ENCODE data around the gene TMEM255B. TPM values are rescaled to one million over a fixed set of nuclear protein-coding genes. Genes with fewer than 3 reads are reported as not detected.
A peak's percentile ranks its signal among the peaks of the same experiment; 100 is the strongest.

TMEM255B gene
- total RNA-seq, 8 experiments from 2014 or later: 0.05 to 2.7 (median 0.52) TPM

- 33 to 100% (median 77%) methylated on average over 3 to 12 of the region's 33 CpGs; no CpG with 5 or more reads in 2 of the 10 experiments for WGBS, 10 experiments
- no peak overlapping the region for H3K27ac ChIP-seq
- in situ Hi-C loops (cut with MboI; ENCODE audit: low pct_unique_long_range_greater_than_20kb in 2 of 9, low sequenced_read_pairs in 9 of 9, unreplicated experiment in 9 of 9): no loop called here
- no peak for ATAC-seq (replicated peaks in 6 of 8)
- H3K4me3 ChIP-seq: no peak overlapping the region
- peaks cover 6 to 11% of the 10 kb centered on the region in 2 donors for H3K4me1 ChIP-seq (replicated peaks in 1 of 2)
Observed at GRCh38 chr13:113855012-113855921, 96.2 kb downstream of the TMEM255B start.

- in situ Hi-C loops (cut with MboI; ENCODE audit: low pct_unique_long_range_greater_than_20kb in 2 of 9, low sequenced_read_pairs in 9 of 9, unreplicated experiment in 9 of 9): no loop called here
- 50 to 100% (median 93%) methylated on average over 1 to 15 of the region's 25 CpGs; no CpG with 5 or more reads in 2 of the 10 experiments for WGBS, 10 experiments
- Histone ChIP-seq H3K27ac (no peak overlapping the region), H3K4me3 (no peak overlapping the region), H3K4me1 (replicated peaks in 1 of 2) (peaks cover 6 to 11% of the 10 kb centered on the region in 2 donors)
- no peak for ATAC-seq (replicated peaks in 6 of 8)
Observed at GRCh38 chr13:113855931-113856715, 97.1 kb downstream of the TMEM255B start.

- in situ Hi-C loops (cut with MboI; ENCODE audit: low pct_unique_long_range_greater_than_20kb in 2 of 9, low sequenced_read_pairs in 9 of 9, unreplicated experiment in 9 of 9): no loop called here
- H3K4me1 ChIP-seq (replicated peaks in 1 of 2): peaks cover 6 to 12% of the 10 kb centered on the region in 2 donors
- 18 to 97% (median 79%) methylated on average over 2 to 4 of the region's 9 CpGs; no CpG with 5 or more reads in 4 of the 10 experiments for WGBS, 10 experiments
- no peak overlapping the region for H3K4me3 ChIP-seq
- peak in 3 of 8 experiments; percentile 50 to 75 (median 70) for ATAC-seq (replicated peaks in 6 of 8)
- no peak overlapping the region for H3K27ac ChIP-seq
Observed at GRCh38 chr13:113856716-113857065, 97.7 kb downstream of the TMEM255B start.

- in situ Hi-C loops (cut with MboI; ENCODE audit: low pct_unique_long_range_greater_than_20kb in 2 of 9, low sequenced_read_pairs in 9 of 9, unreplicated experiment in 9 of 9): no loop called here
- 20 to 97% (median 63%) methylated on average over 1 to 11 of the region's 20 CpGs; no CpG with 5 or more reads in 2 of the 10 experiments for WGBS, 10 experiments
- ATAC-seq (replicated peaks in 6 of 8): no peak
- Histone ChIP-seq H3K4me3 (no peak overlapping the region), H3K4me1 (replicated peaks in 1 of 2) (peaks cover 11 to 22% of the 10 kb centered on the region in 2 donors), H3K27ac (no peak overlapping the region)
Observed at GRCh38 chr13:113857531-113858195, 98.6 kb downstream of the TMEM255B start.

GRCh38 chr13:113859311-113860050, 100.5 kb downstream of the TMEM255B start:
- Histone ChIP-seq H3K4me1 (replicated peaks in 1 of 2) (peaks cover 13 to 19% of the 10 kb centered on the region in 2 donors), H3K27ac (no peak overlapping the region), H3K4me3 (no peak overlapping the region)
- no peak for ATAC-seq (replicated peaks in 6 of 8)
- in situ Hi-C loops (cut with MboI; ENCODE audit: low pct_unique_long_range_greater_than_20kb in 2 of 9, low sequenced_read_pairs in 9 of 9, unreplicated experiment in 9 of 9): no loop called here
- WGBS, 10 experiments: 75 to 100% (median 100%) methylated on average over 1 to 2 of the region's 4 CpGs; no CpG with 5 or more reads in 4 of the 10 experiments

- no peak for ATAC-seq (replicated peaks in 6 of 8)
- in situ Hi-C loops (cut with MboI; ENCODE audit: low pct_unique_long_range_greater_than_20kb in 2 of 9, low sequenced_read_pairs in 9 of 9, unreplicated experiment in 9 of 9): no loop called here
- 0 to 100% (median 67%) methylated on average over 1 to 5 of the region's 12 CpGs; no CpG with 5 or more reads in 3 of the 10 experiments for WGBS, 10 experiments
- no peak overlapping the region for H3K4me3 ChIP-seq
- H3K4me1 ChIP-seq (replicated peaks in 1 of 2): peaks cover 15 to 18% of the 10 kb centered on the region in 2 donors
- H3K27ac ChIP-seq: no peak overlapping the region
Observed at GRCh38 chr13:113860051-113860664, 101.1 kb downstream of the TMEM255B start.

- 62 to 92% (median 80%) methylated on average over 4 to 7 of the region's 15 CpGs; no CpG with 5 or more reads in 6 of the 10 experiments for WGBS, 10 experiments
- no peak for ATAC-seq (replicated peaks in 6 of 8)
- in situ Hi-C loops (cut with MboI; ENCODE audit: low pct_unique_long_range_greater_than_20kb in 2 of 9, low sequenced_read_pairs in 9 of 9, unreplicated experiment in 9 of 9): no loop called here
- Histone ChIP-seq H3K4me3 (no peak overlapping the region), H3K4me1 (replicated peaks in 1 of 2) (peaks cover 15 to 18% of the 10 kb centered on the region in 2 donors), H3K27ac (no peak overlapping the region)
Observed at GRCh38 chr13:113860665-113861432, 101.8 kb downstream of the TMEM255B start.

- peaks cover 15 to 18% of the 10 kb centered on the region in 2 donors for H3K4me1 ChIP-seq (replicated peaks in 1 of 2)
- in situ Hi-C loops (cut with MboI; ENCODE audit: low pct_unique_long_range_greater_than_20kb in 2 of 9, low sequenced_read_pairs in 9 of 9, unreplicated experiment in 9 of 9): no loop called here
- no peak for ATAC-seq (replicated peaks in 6 of 8)
- 59 to 100% (median 80%) methylated on average over 1 to 9 of the region's 12 CpGs; no CpG with 5 or more reads in 3 of the 10 experiments for WGBS, 10 experiments
- H3K4me3 ChIP-seq: no peak overlapping the region
- no peak overlapping the region for H3K27ac ChIP-seq
Observed at GRCh38 chr13:113861433-113862030, 102.5 kb downstream of the TMEM255B start.

GRCh38 chr13:113862191-113862930, 103.3 kb downstream of the TMEM255B start:
- Histone ChIP-seq H3K4me3 (peak overlapping the region; percentile 51 to 78 (median 55)), H3K27ac (no peak overlapping the region), H3K4me1 (replicated peaks in 1 of 2) (peaks cover 15 to 18% of the 10 kb centered on the region in 2 donors)
- 65 to 100% (median 93%) methylated on average over 1 to 7 of the region's 31 CpGs; no CpG with 5 or more reads in 3 of the 10 experiments for WGBS, 10 experiments
- in situ Hi-C loops (cut with MboI; ENCODE audit: low pct_unique_long_range_greater_than_20kb in 2 of 9, low sequenced_read_pairs in 9 of 9, unreplicated experiment in 9 of 9): no loop called here
- ATAC-seq (replicated peaks in 6 of 8): peak in 4 of 8 experiments; percentile 12 to 17 (median 15)

- Histone ChIP-seq H3K4me3 (peak overlapping the region; percentile 51 to 78 (median 55)), H3K27ac (peak overlapping the region; percentile 18 to 28), H3K4me1 (replicated peaks in 1 of 2) (peaks cover 15 to 18% of the 10 kb centered on the region in 2 donors)
- in situ Hi-C loops (cut with MboI; ENCODE audit: low pct_unique_long_range_greater_than_20kb in 2 of 9, low sequenced_read_pairs in 9 of 9, unreplicated experiment in 9 of 9): no loop called here
- WGBS, 10 experiments: 0 to 29% methylated on average over 1 to 16 of the region's 60 CpGs; no CpG with 5 or more reads in 8 of the 10 experiments
- peak; percentile 9 to 62 (median 42) for ATAC-seq (replicated peaks in 6 of 8)
Observed at GRCh38 chr13:113862931-113863523, 104.0 kb downstream of the TMEM255B start.
